Measurements from ENCODE around the gene CLN5.
A peak's percentile ranks its signal among the peaks of the same experiment; 100 is the strongest.

Gene CLN5

GRCh38 chr13:76980075-76980718 lies 11.7 kb upstream of the CLN5 start:
- Histone ChIP-seq H3K9ac (ENCODE audit: low read length) (no peak overlapping the region), H3K4me1 (ENCODE audit: control insufficient read depth, insufficient read depth, low read length) (no peaks in the 10 kb centered on the region), H3K27ac (ENCODE audit: low read depth, low read length) (no peak overlapping the region), H3K27me3 (ENCODE audit: control insufficient read depth, insufficient read depth, low read length) (no peaks in the 10 kb centered on the region), H3K36me3 (ENCODE audit: control insufficient read depth, insufficient read depth, low read length) (no peaks in the 10 kb centered on the region), H3K4me3 (ENCODE audit: low read length) (peak overlapping the region; percentile 36)

- Histone ChIP-seq H3K9ac (ENCODE audit: low read length) (no peak overlapping the region), H3K4me1 (ENCODE audit: control insufficient read depth, insufficient read depth, low read length) (no peaks in the 10 kb centered on the region), H3K27ac (ENCODE audit: low read depth, low read length) (no peak overlapping the region), H3K4me3 (ENCODE audit: low read length) (no peak overlapping the region), H3K36me3 (ENCODE audit: control insufficient read depth, insufficient read depth, low read length) (no peaks in the 10 kb centered on the region), H3K27me3 (ENCODE audit: control insufficient read depth, insufficient read depth, low read length) (no peaks in the 10 kb centered on the region)
Observed at GRCh38 chr13:76982061-76982460, 9.8 kb upstream of the CLN5 start.

- Histone ChIP-seq H3K4me3 (ENCODE audit: low read length) (no peak overlapping the region), H3K9ac (ENCODE audit: low read length) (no peak overlapping the region), H3K27me3 (ENCODE audit: control insufficient read depth, insufficient read depth, low read length) (no peaks in the 10 kb centered on the region), H3K4me1 (ENCODE audit: control insufficient read depth, insufficient read depth, low read length) (no peaks in the 10 kb centered on the region), H3K36me3 (ENCODE audit: control insufficient read depth, insufficient read depth, low read length) (no peaks in the 10 kb centered on the region), H3K27ac (ENCODE audit: low read depth, low read length) (no peak overlapping the region)
Observed at GRCh38 chr13:76983676-76984075, 8.2 kb upstream of the CLN5 start.

- Histone ChIP-seq H3K4me1 (ENCODE audit: control insufficient read depth, insufficient read depth, low read length) (peaks cover 6% of the 10 kb centered on the region), H3K36me3 (ENCODE audit: control insufficient read depth, insufficient read depth, low read length) (no peaks in the 10 kb centered on the region), H3K27me3 (ENCODE audit: control insufficient read depth, insufficient read depth, low read length) (no peaks in the 10 kb centered on the region), H3K9ac (ENCODE audit: low read length) (peak overlapping the region; percentile 16), H3K27ac (ENCODE audit: low read depth, low read length) (peak overlapping the region; percentile 93), H3K4me3 (ENCODE audit: low read length) (peak overlapping the region; percentile 84)
Observed at GRCh38 chr13:76991432-76991795, 467 bp upstream of the CLN5 start.

GRCh38 chr13:76992548-76993001 lies 694 bp downstream of the CLN5 start:
- Histone ChIP-seq H3K9ac (ENCODE audit: low read length) (peak overlapping the region; percentile 83), H3K4me1 (ENCODE audit: control insufficient read depth, insufficient read depth, low read length) (peaks cover 6% of the 10 kb centered on the region), H3K27me3 (ENCODE audit: control insufficient read depth, insufficient read depth, low read length) (no peaks in the 10 kb centered on the region)

GRCh38 chr13:76993021-76993420 lies 1.1 kb downstream of the CLN5 start:
- H3K27me3 ChIP-seq (ENCODE audit: control insufficient read depth, insufficient read depth, low read length) = no peaks in the 10 kb centered on the region
- H3K9ac ChIP-seq (ENCODE audit: low read length) = no peak overlapping the region
- H3K36me3 ChIP-seq (ENCODE audit: control insufficient read depth, insufficient read depth, low read length) = no peaks in the 10 kb centered on the region
- peaks cover 6% of the 10 kb centered on the region for H3K4me1 ChIP-seq (ENCODE audit: control insufficient read depth, insufficient read depth, low read length)
- H3K4me3 ChIP-seq (ENCODE audit: low read length) = peak overlapping the region; percentile 84
- peak overlapping the region; percentile 93 for H3K27ac ChIP-seq (ENCODE audit: low read depth, low read length)

More at GRCh38 chr13:76992548-76993001, 694 bp downstream of the CLN5 start:
- H3K4me3 ChIP-seq (ENCODE audit: low read length) = peak overlapping the region; percentile 84
- H3K27ac ChIP-seq (ENCODE audit: low read depth, low read length) = peak overlapping the region; percentile 93
- H3K36me3 ChIP-seq (ENCODE audit: control insufficient read depth, insufficient read depth, low read length) = no peaks in the 10 kb centered on the region

- Histone ChIP-seq H3K4me1 (ENCODE audit: control insufficient read depth, insufficient read depth, low read length) (peaks cover 6% of the 10 kb centered on the region), H3K27me3 (ENCODE audit: control insufficient read depth, insufficient read depth, low read length) (no peaks in the 10 kb centered on the region), H3K9ac (ENCODE audit: low read length) (no peak overlapping the region), H3K27ac (ENCODE audit: low read depth, low read length) (no peak overlapping the region), H3K36me3 (ENCODE audit: control insufficient read depth, insufficient read depth, low read length) (no peaks in the 10 kb centered on the region), H3K4me3 (ENCODE audit: low read length) (no peak overlapping the region)
Observed at GRCh38 chr13:76993473-76993872, 1.6 kb downstream of the CLN5 start.

GRCh38 chr13:76994281-76994680 lies 2.4 kb downstream of the CLN5 start:
- H3K4me3 ChIP-seq (ENCODE audit: low read length) = no peak overlapping the region
- H3K27me3 ChIP-seq (ENCODE audit: control insufficient read depth, insufficient read depth, low read length) = no peaks in the 10 kb centered on the region
- H3K36me3 ChIP-seq (ENCODE audit: control insufficient read depth, insufficient read depth, low read length) = peaks cover 1% of the 10 kb centered on the region
- peaks cover 6% of the 10 kb centered on the region for H3K4me1 ChIP-seq (ENCODE audit: control insufficient read depth, insufficient read depth, low read length)
- no peak overlapping the region for H3K27ac ChIP-seq (ENCODE audit: low read depth, low read length)
- no peak overlapping the region for H3K9ac ChIP-seq (ENCODE audit: low read length)

- H3K9ac ChIP-seq (ENCODE audit: low read length) = no peak overlapping the region
- peaks cover 4% of the 10 kb centered on the region for H3K36me3 ChIP-seq (ENCODE audit: control insufficient read depth, insufficient read depth, low read length)
- H3K27me3 ChIP-seq (ENCODE audit: control insufficient read depth, insufficient read depth, low read length) = no peaks in the 10 kb centered on the region
- H3K4me1 ChIP-seq (ENCODE audit: control insufficient read depth, insufficient read depth, low read length) = peaks cover 7% of the 10 kb centered on the region
- H3K4me3 ChIP-seq (ENCODE audit: low read length) = no peak overlapping the region
- H3K27ac ChIP-seq (ENCODE audit: low read depth, low read length) = no peak overlapping the region
Observed at GRCh38 chr13:77000475-77000874, 8.6 kb downstream of the CLN5 start.

- peaks cover 4% of the 10 kb centered on the region for H3K36me3 ChIP-seq (ENCODE audit: control insufficient read depth, insufficient read depth, low read length)
- no peak overlapping the region for H3K27ac ChIP-seq (ENCODE audit: low read depth, low read length)
Observed at GRCh38 chr13:77001540-77001939, 9.7 kb downstream of the CLN5 start.

GRCh38 chr13:77001963-77002587 lies 10.2 kb downstream of the CLN5 start:
- Histone ChIP-seq H3K27me3 (ENCODE audit: control insufficient read depth, insufficient read depth, low read length) (no peaks in the 10 kb centered on the region), H3K36me3 (ENCODE audit: control insufficient read depth, insufficient read depth, low read length) (peaks cover 6% of the 10 kb centered on the region), H3K9ac (ENCODE audit: low read length) (no peak overlapping the region), H3K27ac (ENCODE audit: low read depth, low read length) (no peak overlapping the region), H3K4me1 (ENCODE audit: control insufficient read depth, insufficient read depth, low read length) (peaks cover 7% of the 10 kb centered on the region), H3K4me3 (ENCODE audit: low read length) (no peak overlapping the region)

More at GRCh38 chr13:77001540-77001939, 9.7 kb downstream of the CLN5 start:
- no peak overlapping the region for H3K9ac ChIP-seq (ENCODE audit: low read length)
- no peak overlapping the region for H3K4me3 ChIP-seq (ENCODE audit: low read length)
- H3K27me3 ChIP-seq (ENCODE audit: control insufficient read depth, insufficient read depth, low read length) = no peaks in the 10 kb centered on the region
- H3K4me1 ChIP-seq (ENCODE audit: control insufficient read depth, insufficient read depth, low read length) = peaks cover 7% of the 10 kb centered on the region

- Histone ChIP-seq H3K36me3 (ENCODE audit: control insufficient read depth, insufficient read depth, low read length) (peaks cover 8% of the 10 kb centered on the region), H3K27ac (ENCODE audit: low read depth, low read length) (no peak overlapping the region), H3K4me1 (ENCODE audit: control insufficient read depth, insufficient read depth, low read length) (peaks cover 7% of the 10 kb centered on the region)
Observed at GRCh38 chr13:77002590-77003190, 10.8 kb downstream of the CLN5 start.

More at GRCh38 chr13:77002590-77003190, 10.8 kb downstream of the CLN5 start:
- Histone ChIP-seq H3K9ac (ENCODE audit: low read length) (no peak overlapping the region), H3K27me3 (ENCODE audit: control insufficient read depth, insufficient read depth, low read length) (no peaks in the 10 kb centered on the region), H3K4me3 (ENCODE audit: low read length) (no peak overlapping the region)

All from rectal smooth muscle tissue (tissue), 1 donor.